Inflammatory macrophage (primary cell): Measurements from ENCODE around the gene CASP8.
A peak's percentile ranks its signal among the peaks of the same experiment; 100 is the strongest.

ENCODE experiments used
- DNase-seq, 2 donors: peaks; one replicate each; pipeline ENCODE4 v3.0.0-alpha.2; 2020 to 2022
- total RNA-seq, 18 experiments: gene quantifications; one replicate each; lab custom pipeline; 2026; ENCODE audit warnings: mixed read lengths in 6 of 18, inconsistent platforms in 2 of 18; lab: John Stamatoyannopoulos, UW

CASP8 gene
- total RNA-seq: 28.2 to 52.9 (median 41.8) reads per million in 18 experiments

- peak; percentile 83 for DNase-seq
These were observed at the start of gene CASP8 for GRCh38 chr2:201260302-201260800. Gene CASP8 (plus strand): TSS chr2:201260536. CDS start chr2:201266487, 5,951 bp downstream.

- DNase-seq: no peak
These were observed 44.4 kb upstream of the CASP8 start for GRCh38 chr2:201215963-201216362.

- no peak for DNase-seq
These were observed 43.4 kb upstream of the CASP8 start for GRCh38 chr2:201216918-201217317.

- DNase-seq: no peak
These were observed 41.6 kb upstream of the CASP8 start for GRCh38 chr2:201218780-201219179.

- DNase-seq: no peak
These were observed 40.8 kb upstream of the CASP8 start for GRCh38 chr2:201219328-201220096.

- DNase-seq: no peak
These were observed 40.2 kb upstream of the CASP8 start for GRCh38 chr2:201220102-201220570.

GRCh38 chr2:201223089-201224073 lies 37.0 kb upstream of the CASP8 start:
- DNase-seq: no peak

- DNase-seq: no peak
These were observed 31.9 kb upstream of the CASP8 start for GRCh38 chr2:201228271-201228911.

GRCh38 chr2:201228912-201229290 lies 31.4 kb upstream of the CASP8 start:
- DNase-seq: no peak

- DNase-seq: peak; percentile 96 to 97
These were observed 28.4 kb upstream of the CASP8 start for GRCh38 chr2:201231781-201232466.

- DNase-seq: no peak
These were observed 27.9 kb upstream of the CASP8 start for GRCh38 chr2:201232467-201232815.

- DNase-seq: peak; percentile 84 to 89
These were observed 27.0 kb upstream of the CASP8 start for GRCh38 chr2:201233192-201233811.

GRCh38 chr2:201233812-201234662 lies 26.3 kb upstream of the CASP8 start:
- no peak for DNase-seq

- DNase-seq: no peak
These were observed 25.6 kb upstream of the CASP8 start for GRCh38 chr2:201234663-201235135.

- DNase-seq: peak; percentile 65 to 89
These were observed 24.2 kb upstream of the CASP8 start for GRCh38 chr2:201235860-201236811.

- peak; percentile 44 to 62 for DNase-seq
These were observed 22.7 kb upstream of the CASP8 start for GRCh38 chr2:201237486-201238123.

GRCh38 chr2:201239167-201239935 lies 21.0 kb upstream of the CASP8 start:
- peak; percentile 94 to 96 for DNase-seq
